Aorta (tissue), 5 donors: Measurements from ENCODE around the gene FATE1. TPM values are rescaled to one million over a fixed set of nuclear protein-coding genes. Genes with fewer than 3 reads are reported as not detected.
A peak's percentile ranks its signal among the peaks of the same experiment; 100 is the strongest.

Experiments used
- ATAC-seq: fragments of 200-7000 bp; cut with Tn5 transposase; one replicate; pipeline ENCODE4 v1.9.1; 2022; ENCODE audit warnings: moderate library complexity; ENCODE audit not compliant: low FRiP score
- DNase-seq, 2 donors: peaks; one replicate each; pipeline ENCODE4 v3.0.0-alpha.2; 2020
- H3K27ac ChIP-seq, 2 donors: one replicate each; pipeline ENCODE4 v1.5.1; 2013; ENCODE audit warnings: low read length in 2 of 2, mild to moderate bottlenecking in 2 of 2, moderate library complexity in 2 of 2, control low read depth in 1 of 2, inconsistent platforms in 1 of 2, low read depth in 1 of 2
- H3K27me3 ChIP-seq, 2 donors: one replicate each; pipeline ENCODE4 v1.6.1; 2013; ENCODE audit warnings: control low read depth in 1 of 2, low read length in 1 of 2, mild to moderate bottlenecking in 1 of 2, moderate library complexity in 1 of 2; ENCODE audit not compliant: insufficient read depth in 2 of 2, control insufficient read depth in 1 of 2
- H3K36me3 ChIP-seq, 2 donors: one replicate each; pipeline ENCODE4 v1.6.1; 2013; ENCODE audit warnings: control low read depth in 1 of 2, low read length in 1 of 2, mild to moderate bottlenecking in 1 of 2; ENCODE audit not compliant: insufficient read depth in 2 of 2, control insufficient read depth in 1 of 2
- H3K4me1 ChIP-seq, 2 donors: one replicate each; pipeline ENCODE4 v1.6.1; 2013; ENCODE audit warnings: low read length in 2 of 2, control low read depth in 1 of 2, mild to moderate bottlenecking in 1 of 2, moderate library complexity in 1 of 2; ENCODE audit not compliant: insufficient read depth in 2 of 2, control insufficient read depth in 1 of 2
- H3K4me3 ChIP-seq, 2 donors: one replicate each; pipeline ENCODE4 v1.5.1; 2013; ENCODE audit warnings: low read length in 2 of 2, control low read depth in 1 of 2, mild to moderate bottlenecking in 1 of 2
- H3K9me3 ChIP-seq: one replicate; pipeline ENCODE4 v1.6.1; 2013; ENCODE audit warnings: mild to moderate bottlenecking, low read length; ENCODE audit not compliant: control insufficient read depth
- WGBS, 2 donors: extraction: QIAGEN DNeasy Blood & Tissue Kit; methylation state at CpG; one replicate each; pipeline ENCODE4 v1.1.7; 2013; 5-methylcytosine and 5-hydroxymethylcytosine counted together
- intact Hi-C, 2 donors: fragments of 100-400 bp; cut with DNase I; formaldehyde crosslinking; loops; one replicate each; pipeline versions ENCODE4 v1.14.2 to v1.15.0; 2022
- polyA plus RNA-seq, 2 donors: library from polyadenylated mRNA; stranded (reverse); fragments of 200-250 nt; gene quantifications; one replicate each; pipeline ENCODE4 v1.2.3, GENCODE V29; 2013
- total RNA-seq, 2 donors: library from RNA; stranded (reverse); fragmentation: NEBNext Ultra II Directional; extraction: Animal tissue kit (Norgen Biotek cat#: 25700); gene quantifications; one replicate each; pipeline ENCODE4 v1.2.1, GENCODE V29; 2021
- donor health status: healthy with polysubstance abuse.
- donor health status: Bipolar disorder and iron deficiency.
- donor health status: DM: no; HTN: no; CAD: no.
- donor health status: DM: no; HTN: no; CAD: no.
- donor health status: DM: yes; HTN: yes; CAD: no.

FATE1 gene
- total and polyA plus RNA-seq, 4 donors: not detected

GRCh38 chrX:151729056-151729725 lies 13.4 kb downstream of the FATE1 start:
- WGBS, 2 donors: 80 to 95% methylated on average over 4 of the region's 4 CpGs
- H3K4me3 ChIP-seq: no peak overlapping the region
- H3K9me3 ChIP-seq: no peaks in the 10 kb centered on the region
- intact Hi-C loops: no loop called here
- peak in 1 of 2 donors; percentile 44 for DNase-seq
- no peaks in the 10 kb centered on the region for H3K4me1 ChIP-seq
- no peak for ATAC-seq
- H3K36me3 ChIP-seq: no peaks in the 10 kb centered on the region
- no peak overlapping the region for H3K27ac ChIP-seq
- no peaks in the 10 kb centered on the region for H3K27me3 ChIP-seq

DNA sequence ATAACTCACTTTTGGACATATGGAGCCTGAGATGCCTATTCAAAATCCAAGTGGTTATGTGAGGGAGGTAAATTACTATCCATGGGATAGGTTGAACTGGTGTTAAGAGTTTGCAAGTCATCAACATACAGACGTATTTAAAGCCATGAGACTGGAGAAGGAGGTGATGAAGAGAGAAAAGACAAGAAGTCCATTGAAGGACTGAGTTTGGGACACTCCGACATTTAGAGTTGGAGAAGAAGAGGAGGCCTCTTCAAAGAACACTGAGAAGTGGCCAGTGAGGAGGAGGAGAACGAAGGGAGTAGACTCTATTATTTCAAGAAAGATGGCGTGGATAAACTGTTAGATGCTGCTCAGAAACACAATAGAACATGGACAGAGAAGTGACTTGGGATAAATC lies 18.6 kb downstream of the FATE1 start, which contains the start of gene CNGA2:
CNGA2 (plus strand) TSS at position 301 of the 400 bp plus-strand sequence. CDS start 3,738 bp downstream, outside the sequence.
- H3K4me3 ChIP-seq: no peak within 1 kb of the TSS
- no peak for ATAC-seq
- H3K27ac ChIP-seq: no peak within 1 kb of the TSS
- WGBS, 2 donors: 55 to 80% methylated on average over 4 of the region's 4 CpGs
- DNase-seq: no peak
- intact Hi-C loops: no loop called here
- H3K27me3 ChIP-seq: no peaks in the 10 kb centered on the region
- H3K4me1 ChIP-seq: no peaks in the 10 kb centered on the region
- no peaks in the 10 kb centered on the region for H3K9me3 ChIP-seq
- H3K36me3 ChIP-seq: no peaks in the 10 kb centered on the region

DNA sequence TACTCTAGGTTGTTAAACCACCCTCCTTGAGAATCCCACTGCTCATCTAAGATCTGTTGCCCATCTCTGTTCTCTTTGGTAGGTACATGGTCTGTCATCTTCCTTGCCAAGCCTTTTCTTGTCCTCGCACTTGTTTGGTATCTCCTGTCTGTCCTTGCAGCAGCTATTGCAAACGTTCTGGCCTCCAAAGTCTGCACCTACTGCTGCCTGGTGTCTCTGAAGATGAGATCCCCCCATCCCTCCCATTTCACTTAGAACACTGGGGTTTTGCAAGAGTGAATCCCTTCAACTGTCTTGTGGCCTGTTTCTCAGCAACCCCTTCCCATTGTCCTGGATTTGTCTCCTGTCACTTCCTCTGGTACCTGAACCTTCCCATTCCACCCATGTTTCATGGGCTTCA lies 19.4 kb downstream of the FATE1 start:
- Histone ChIP-seq H3K9me3 (no peaks in the 10 kb centered on the region), H3K4me1 (no peaks in the 10 kb centered on the region), H3K27ac (no peak overlapping the region), H3K4me3 (no peak overlapping the region), H3K36me3 (no peaks in the 10 kb centered on the region), H3K27me3 (no peaks in the 10 kb centered on the region)
- intact Hi-C loops: no loop called here
- 45 to 74% methylated on average over 2 of the region's 2 CpGs for WGBS, 2 donors
- DNase-seq (no peak), ATAC-seq (no peak)

DNA sequence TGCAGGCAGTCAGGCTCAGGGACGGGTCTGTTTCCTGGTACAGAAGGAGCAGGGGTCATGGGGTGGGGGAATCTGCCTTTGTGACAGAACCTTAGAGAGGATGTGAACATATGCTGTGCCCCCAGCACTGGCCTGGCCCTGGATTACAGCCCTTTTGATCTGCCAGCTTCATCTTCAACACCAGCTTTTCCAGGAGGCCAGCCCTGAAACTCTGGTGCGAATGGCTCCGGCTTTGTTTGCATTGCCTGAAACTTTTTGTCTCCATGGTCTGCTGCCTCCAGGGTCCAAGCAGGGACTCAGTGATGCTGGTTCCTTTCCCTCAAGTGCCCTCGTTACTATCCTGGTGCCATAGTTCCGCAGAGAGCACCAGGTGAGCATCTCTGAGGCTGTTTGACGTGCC lies 20.9 kb downstream of the FATE1 start:
- H3K27me3 ChIP-seq: no peaks in the 10 kb centered on the region
- no peak overlapping the region for H3K27ac ChIP-seq
- H3K4me1 ChIP-seq: no peaks in the 10 kb centered on the region
- no peaks in the 10 kb centered on the region for H3K9me3 ChIP-seq
- intact Hi-C loops: no loop called here
- no peak for ATAC-seq
- no peak for DNase-seq
- H3K36me3 ChIP-seq: no peaks in the 10 kb centered on the region
- no peak overlapping the region for H3K4me3 ChIP-seq
- 67 to 82% methylated on average over 6 of the region's 6 CpGs for WGBS, 2 donors

DNA sequence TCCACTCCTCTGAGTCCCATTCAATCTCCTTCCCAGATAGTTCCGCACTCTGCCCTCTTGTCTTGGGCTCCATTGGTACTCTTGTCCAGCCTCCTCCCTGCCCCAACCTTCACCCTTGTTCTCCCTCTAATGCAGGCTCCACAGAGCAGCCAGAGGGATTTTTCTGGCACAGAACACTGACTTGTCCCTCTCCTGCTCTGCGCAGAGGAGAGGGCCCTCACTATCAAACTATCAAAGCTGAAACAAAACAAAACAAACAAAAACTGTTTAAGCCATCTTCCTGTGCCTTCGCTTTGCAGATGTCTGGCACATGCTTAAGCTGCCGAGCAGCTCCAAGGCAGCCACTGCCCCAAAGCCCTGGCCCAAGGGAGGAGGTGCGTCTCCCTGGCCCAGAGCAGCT lies 21.7 kb downstream of the FATE1 start:
- Histone ChIP-seq H3K4me3 (no peak overlapping the region), H3K27me3 (no peaks in the 10 kb centered on the region), H3K9me3 (no peaks in the 10 kb centered on the region), H3K27ac (no peak overlapping the region), H3K4me1 (no peaks in the 10 kb centered on the region), H3K36me3 (no peaks in the 10 kb centered on the region)
- peak in 1 of 2 donors; percentile 22 for DNase-seq
- intact Hi-C loops: no loop called here
- 45 to 50% methylated on average over 5 of the region's 5 CpGs for WGBS, 2 donors
- no peak for ATAC-seq

DNA sequence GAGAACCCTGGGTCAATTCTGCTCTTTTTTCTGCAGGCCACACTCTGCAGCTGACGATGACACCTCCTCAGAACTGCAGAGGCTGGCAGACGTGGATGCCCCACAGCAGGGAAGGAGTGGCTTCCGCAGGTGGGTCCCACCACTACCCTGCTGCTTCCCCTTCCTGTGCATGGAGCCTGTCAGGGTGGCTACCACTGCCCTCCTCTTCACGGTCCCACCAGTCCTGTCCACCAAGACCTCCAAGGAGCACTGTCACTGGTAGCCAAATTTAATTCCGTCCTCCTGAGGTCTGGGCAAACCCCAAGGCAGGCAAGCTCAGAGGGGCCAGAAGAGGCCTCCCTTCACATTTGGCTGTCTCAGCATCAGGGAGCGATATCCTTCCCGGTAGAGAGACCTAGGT lies 22.9 kb downstream of the FATE1 start:
- WGBS, 2 donors: 77 to 88% methylated on average over 7 of the region's 7 CpGs
- no peaks in the 10 kb centered on the region for H3K36me3 ChIP-seq
- intact Hi-C loops: no loop called here
- H3K9me3 ChIP-seq: no peaks in the 10 kb centered on the region
- no peak overlapping the region for H3K4me3 ChIP-seq
- no peak for ATAC-seq
- no peak overlapping the region for H3K27ac ChIP-seq
- peak in 1 of 2 donors; percentile 23 for DNase-seq
- no peaks in the 10 kb centered on the region for H3K4me1 ChIP-seq
- no peaks in the 10 kb centered on the region for H3K27me3 ChIP-seq

DNA sequence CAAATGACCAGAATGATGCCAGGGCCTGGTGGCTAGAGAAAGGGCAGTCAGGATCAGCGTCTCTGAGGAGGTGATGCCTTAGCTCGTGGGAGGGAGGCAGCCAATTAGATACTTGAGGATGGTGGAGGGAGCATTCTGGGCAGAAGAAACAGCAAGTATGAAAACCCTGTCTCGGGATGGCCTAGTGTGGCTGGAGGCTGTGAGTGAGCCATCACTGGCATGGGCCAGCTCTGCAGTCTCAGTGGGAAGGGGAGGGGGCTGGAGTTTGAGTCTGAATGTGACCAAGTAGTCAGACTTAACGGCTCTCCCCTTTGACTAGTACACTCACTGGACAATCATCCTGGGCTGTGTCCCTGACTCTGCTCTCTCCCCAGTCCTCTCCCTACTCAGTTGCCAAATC lies 25.8 kb downstream of the FATE1 start:
- WGBS, 2 donors: 67 to 83% methylated on average over 4 of the region's 4 CpGs
- H3K36me3 ChIP-seq: no peaks in the 10 kb centered on the region
- H3K27me3 ChIP-seq: no peaks in the 10 kb centered on the region
- intact Hi-C loops: no loop called here
- H3K4me1 ChIP-seq: no peaks in the 10 kb centered on the region
- no peak overlapping the region for H3K4me3 ChIP-seq
- DNase-seq: no peak
- no peak for ATAC-seq
- H3K27ac ChIP-seq: no peak overlapping the region
- H3K9me3 ChIP-seq: no peaks in the 10 kb centered on the region

DNA sequence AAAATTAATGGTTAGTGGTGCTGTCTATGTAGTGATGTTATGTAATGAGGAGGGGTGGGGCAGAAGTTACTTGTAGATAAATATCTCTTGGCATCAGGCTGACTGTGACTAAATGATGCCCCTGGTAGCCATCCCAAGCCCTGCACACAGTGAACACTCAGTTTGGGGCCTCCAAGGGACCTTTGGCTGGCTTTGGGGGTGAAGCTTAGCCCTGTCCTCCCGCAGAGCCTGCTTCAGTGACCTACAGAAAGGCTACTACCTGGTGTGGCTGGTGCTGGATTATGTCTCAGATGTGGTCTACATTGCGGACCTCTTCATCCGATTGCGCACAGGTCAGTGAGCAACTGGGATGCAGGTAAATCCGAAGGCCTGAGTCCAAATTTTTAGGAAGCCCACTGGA lies 26.5 kb downstream of the FATE1 start:
- Histone ChIP-seq H3K4me1 (no peaks in the 10 kb centered on the region), H3K4me3 (no peak overlapping the region), H3K36me3 (no peaks in the 10 kb centered on the region), H3K27ac (no peak overlapping the region), H3K9me3 (no peaks in the 10 kb centered on the region), H3K27me3 (no peaks in the 10 kb centered on the region)
- intact Hi-C loops: no loop called here
- 80 to 94% methylated on average over 5 of the region's 5 CpGs for WGBS, 2 donors
- no peak for DNase-seq
- ATAC-seq: no peak

DNA sequence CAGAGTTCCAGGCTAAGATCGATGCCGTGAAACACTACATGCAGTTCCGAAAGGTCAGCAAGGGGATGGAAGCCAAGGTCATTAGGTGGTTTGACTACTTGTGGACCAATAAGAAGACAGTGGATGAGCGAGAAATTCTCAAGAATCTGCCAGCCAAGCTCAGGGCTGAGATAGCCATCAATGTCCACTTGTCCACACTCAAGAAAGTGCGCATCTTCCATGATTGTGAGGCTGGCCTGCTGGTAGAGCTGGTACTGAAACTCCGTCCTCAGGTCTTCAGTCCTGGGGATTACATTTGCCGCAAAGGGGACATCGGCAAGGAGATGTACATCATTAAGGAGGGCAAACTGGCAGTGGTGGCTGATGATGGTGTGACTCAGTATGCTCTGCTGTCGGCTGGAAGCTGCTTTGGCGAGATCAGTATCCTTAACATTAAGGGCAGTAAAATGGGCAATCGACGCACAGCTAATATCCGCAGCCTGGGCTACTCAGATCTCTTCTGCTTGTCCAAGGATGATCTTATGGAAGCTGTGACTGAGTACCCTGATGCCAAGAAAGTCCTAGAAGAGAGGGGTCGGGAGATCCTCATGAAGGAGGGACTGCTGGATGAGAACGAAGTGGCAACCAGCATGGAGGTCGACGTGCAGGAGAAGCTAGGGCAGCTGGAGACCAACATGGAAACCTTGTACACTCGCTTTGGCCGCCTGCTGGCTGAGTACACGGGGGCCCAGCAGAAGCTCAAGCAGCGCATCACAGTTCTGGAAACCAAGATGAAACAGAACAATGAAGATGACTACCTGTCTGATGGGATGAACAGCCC lies 28.0 kb downstream of the FATE1 start:
- intact Hi-C loops: no loop called here
- Histone ChIP-seq H3K4me3 (no peak overlapping the region), H3K27ac (no peak overlapping the region), H3K4me1 (no peaks in the 10 kb centered on the region), H3K36me3 (no peaks in the 10 kb centered on the region), H3K27me3 (no peaks in the 10 kb centered on the region), H3K9me3 (no peaks in the 10 kb centered on the region)
- 89 to 95% methylated on average over 21 of the region's 21 CpGs for WGBS, 2 donors
- peak in 1 of 2 donors; percentile 30 for DNase-seq
- no peak for ATAC-seq
